NCI-H460 (cell line): ENCODE measurements around the gene MGST1. TPM values are rescaled to one million over a fixed set of nuclear protein-coding genes. Genes with fewer than 3 reads are reported as not detected.

Experiments
- DNase-seq: peaks from one replicate; pipeline ENCODE4 v3.0.0-alpha.2; 2016; ENCODE audit warnings: low read depth; ENCODE audit errors: extremely low read depth
- polyA plus RNA-seq: library from polyadenylated mRNA; depleted of rRNA; stranded (reverse); fragments of >200 nt; gene quantifications from 2 replicates; pipeline ENCODE4 v1.2.3, GENCODE V29; 2014; cell fraction: nucleus; rRNA removed
- total RNA-seq: library from RNA; depleted of rRNA; stranded (reverse); fragments of >200 nt; shearing (Covaris generic); gene quantifications from 2 replicates; pipeline ENCODE4 v1.2.3, GENCODE V29; 2014; rRNA removed

The MGST1 gene, protein sequence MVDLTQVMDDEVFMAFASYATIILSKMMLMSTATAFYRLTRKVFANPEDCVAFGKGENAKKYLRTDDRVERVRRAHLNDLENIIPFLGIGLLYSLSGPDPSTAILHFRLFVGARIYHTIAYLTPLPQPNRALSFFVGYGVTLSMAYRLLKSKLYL
- total RNA-seq: 309 and 386 TPM in 2 replicates
- 312 and 342 TPM in 2 replicates for polyA plus RNA-seq

DNA sequence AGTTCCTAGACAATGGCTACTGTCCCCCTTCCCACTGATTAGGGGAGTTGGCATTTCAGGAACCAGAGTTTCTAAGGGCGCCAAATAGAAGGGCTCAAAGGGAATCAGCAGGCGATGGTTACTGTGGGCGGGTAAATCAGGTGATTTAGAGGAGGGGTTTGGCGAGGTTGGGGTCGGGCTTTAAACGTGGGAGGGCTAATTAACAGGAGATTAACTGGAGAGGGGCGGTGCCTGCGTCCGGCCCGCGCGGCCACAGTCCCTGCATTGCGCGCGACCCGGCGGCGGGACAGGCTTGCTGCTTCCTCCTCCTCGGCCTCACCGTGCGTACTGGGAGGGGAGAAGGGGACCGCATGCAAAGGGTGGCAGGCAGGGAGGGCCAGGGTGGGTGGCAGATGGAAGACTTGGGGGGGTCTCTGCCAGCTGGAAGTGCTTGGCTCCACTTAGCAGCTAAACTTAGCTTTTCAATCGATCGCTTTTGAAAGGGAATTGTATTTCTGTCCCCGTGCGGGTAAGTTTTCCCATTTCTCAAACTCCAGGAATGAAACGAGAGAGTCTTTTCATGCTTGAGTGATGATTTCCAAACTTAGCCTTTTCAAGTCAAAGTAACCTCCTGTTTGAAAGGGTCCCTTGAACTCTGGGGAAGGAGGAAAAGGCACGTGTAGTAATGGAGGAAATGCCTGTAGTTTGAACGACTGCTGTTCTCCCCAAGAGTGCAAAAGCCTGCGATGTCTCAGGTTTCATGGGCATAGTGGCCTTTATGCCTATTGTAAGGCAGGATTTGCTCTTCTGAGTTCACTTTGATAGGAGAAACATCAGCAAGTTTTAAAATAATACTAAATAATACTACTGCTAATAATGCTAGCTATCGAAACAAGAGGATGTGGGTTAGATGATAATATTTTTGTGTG is at the start of gene MGST1:
Gene MGST1 (plus strand): TSS at position 255 of the 908 bp plus-strand sequence. CDS start 6,608 bp downstream, outside the sequence.
- DNase-seq: peak; percentile 70

DNA sequence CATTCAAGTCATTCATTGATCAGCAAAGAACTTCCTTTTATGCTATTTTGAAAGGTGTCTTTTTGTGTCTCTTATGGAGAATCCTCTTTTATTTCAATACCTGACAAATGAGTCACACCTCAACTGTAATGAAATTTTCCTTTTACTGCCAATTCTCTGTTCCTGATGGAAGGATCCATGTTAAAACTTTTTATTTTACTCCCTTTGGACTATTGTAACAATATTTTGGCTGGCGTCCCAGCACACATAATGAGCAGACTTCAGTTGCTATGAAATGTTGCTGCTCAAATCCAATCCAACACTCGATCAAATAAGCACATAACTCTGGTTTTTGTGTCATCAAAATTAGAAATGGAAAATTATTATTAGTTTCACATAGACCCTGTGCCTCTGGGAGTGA is 48.0 kb upstream of the MGST1 start:
- no peak for DNase-seq

DNA sequence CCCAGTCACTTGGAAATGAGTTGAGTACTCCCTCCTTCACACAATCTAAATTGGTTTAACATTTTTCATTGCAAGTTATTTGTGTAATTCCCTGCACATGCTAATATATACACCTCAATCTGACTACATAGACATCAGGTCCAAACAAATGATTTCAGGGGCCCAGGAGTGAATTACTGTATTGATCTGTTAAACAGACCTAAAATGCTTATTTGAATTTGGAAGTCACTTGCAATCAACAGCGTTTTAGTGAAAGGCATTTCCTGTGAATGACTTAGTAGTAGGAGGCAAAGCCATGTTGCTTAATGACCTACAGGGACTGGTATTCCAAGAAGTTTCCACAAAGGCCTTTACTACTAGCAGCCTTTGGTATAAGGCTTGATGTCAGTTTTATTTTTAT is 47.3 kb upstream of the MGST1 start:
- DNase-seq: no peak

DNA sequence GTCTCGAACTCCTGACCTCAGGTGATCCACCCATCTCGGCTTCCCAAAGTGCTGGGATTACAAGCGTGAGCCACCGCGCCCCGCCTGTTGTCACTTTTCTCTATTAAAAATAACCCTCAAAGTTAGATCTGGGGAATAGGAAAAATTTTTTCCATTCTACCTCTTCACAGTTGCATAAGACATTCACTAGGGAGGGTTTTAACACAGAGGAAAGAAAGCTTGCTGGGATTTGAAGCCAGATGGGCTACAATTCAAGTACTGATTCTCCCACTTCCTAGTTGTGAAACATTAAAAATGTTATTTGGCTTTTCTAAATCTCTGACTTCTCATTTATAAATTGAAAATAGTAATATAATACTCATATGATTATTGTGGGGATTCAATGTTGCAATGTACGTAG is 46.7 kb upstream of the MGST1 start:
- DNase-seq: no peak

DNA sequence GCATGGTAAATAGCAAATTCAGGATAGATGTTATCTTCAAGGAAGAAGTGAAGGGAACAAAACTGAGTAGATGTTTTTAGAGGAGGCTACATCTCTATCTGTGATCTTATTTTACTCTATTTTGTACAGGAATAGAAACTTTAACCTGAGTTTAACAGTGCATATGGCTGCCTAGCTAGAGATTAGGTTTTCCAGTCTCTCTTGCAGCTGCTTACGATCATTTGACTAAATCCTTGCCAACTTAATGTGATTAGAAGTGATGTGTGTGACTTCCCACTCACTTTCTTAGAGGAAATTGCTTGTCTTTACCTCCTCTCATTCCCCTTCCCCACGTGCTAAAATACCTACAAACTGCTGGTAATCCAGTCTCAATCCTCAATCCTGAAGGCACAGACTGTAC is 43.5 kb upstream of the MGST1 start:
- no peak for DNase-seq

DNA sequence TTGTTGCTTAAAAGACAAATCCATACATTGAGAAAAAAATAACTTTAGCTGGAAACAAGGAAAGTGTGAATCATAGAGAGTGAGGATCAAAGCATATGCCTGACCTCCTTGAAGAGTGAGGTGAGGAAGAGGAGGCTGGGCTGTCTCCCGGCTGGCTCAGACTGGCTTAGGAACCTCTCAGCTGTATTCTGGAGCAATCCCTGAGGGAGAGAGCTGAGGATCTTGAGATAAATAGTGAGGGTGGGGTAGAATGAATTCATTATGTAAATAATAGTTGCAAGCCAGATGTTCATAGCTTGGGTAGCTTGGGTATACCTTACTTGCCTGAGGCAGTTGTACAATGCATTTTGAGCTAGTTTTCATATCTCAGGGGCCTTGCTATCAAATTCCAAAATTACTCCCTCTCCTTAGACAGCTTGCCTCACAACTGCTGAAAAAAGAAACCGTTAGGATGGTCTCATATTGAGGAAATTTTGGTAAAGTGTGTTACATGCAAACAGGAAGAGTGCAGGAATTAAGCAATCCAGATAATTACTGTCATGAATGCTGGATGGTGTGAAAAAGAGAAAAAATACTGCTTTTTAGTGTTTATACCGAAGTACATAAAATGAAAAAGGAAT is 39.5 kb upstream of the MGST1 start:
- DNase-seq: no peak

DNA sequence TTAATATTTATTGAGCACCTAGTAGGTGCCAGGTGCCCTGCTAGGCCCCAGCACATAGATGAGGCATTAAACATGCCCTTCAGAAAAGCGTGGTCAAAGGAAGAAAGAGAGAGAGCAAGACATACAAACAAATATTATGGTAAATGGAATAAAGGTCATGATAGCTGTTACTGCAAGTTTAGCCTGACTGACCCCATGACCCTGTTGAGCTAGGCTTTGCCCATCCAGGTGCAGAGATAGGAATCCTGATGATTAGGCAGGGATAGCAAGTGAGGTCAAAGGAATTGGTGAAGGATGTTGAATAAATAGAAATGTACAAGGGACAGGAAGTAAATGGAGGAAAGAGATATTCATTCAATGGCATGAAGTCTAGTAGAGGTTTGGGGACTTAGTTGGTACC is 36.5 kb upstream of the MGST1 start:
- no peak for DNase-seq

DNA sequence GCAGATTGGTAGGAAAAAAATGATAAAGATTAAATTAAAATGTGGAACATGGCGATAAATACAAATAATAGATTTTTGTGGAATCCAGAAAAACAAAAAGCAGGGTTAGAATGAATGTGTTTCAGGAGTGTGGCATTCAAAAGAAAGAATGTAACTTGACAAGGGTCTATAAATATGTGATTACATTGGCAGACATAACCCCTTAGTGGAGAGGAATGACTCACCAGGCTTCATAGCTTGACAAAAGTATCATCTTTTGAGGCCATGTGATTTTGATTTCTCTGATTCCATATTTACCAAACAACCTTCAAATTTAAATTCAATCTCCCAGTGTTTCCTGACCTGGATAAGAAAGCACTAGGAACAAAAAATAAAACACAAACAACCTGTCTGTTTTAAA is 24.4 kb upstream of the MGST1 start:
- no peak for DNase-seq

DNA sequence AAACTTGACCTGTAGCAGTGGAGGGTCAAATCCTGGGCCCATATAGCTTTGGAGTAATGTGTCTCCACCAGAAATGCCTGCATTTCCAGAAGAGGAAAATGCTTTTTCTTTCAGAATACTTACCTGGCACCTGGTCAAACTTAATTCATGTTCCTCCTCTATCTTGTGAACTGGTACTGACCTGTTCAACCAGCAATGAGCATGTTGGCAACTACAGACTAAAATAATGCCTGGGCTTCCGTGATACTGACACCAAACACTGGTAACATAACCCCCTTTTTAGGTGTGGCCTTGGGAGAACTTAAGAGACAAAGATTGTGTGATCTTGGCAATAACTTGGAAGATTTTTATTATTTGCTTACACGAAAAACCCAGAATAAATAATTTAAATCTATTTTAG is 23.8 kb upstream of the MGST1 start:
- DNase-seq: no peak

DNA sequence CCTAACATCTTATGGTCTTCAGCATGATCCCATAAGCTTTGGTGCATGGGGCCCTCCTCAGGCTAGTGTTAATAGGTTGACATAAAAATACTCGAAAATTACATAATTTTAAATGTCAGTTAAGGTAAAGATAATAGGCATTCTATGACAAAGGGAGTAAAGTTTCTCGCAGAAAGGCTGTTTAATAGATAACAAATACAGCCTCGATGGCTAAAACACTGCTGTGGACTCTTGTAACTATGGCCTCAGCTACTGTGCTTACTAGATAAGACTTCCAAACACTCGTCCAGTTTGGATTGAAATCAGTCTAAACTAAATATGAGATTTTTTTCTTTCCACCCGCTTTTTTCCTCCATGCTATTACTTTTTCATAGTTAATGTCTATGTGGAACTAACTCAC is 23.2 kb upstream of the MGST1 start:
- DNase-seq: no peak

DNA sequence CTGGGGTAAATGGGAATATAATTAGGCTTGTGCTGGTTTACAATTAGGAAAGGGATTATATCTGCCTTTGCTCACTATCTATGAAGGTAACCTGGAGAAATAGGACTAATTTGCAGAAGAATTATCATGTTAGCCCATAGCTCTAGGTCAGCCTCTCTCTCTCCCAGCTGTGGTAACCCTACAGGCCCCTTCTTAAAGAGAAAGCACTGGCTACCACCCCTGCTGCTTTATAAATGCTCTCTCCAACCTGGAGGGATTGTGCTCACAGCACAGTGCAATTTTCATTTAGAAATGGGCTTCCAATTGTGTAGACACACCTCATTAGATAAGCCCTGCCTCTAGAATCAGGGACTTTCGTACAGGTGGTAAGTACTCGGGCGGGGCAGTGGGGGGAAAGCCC is 22.7 kb upstream of the MGST1 start:
- no peak for DNase-seq

DNA sequence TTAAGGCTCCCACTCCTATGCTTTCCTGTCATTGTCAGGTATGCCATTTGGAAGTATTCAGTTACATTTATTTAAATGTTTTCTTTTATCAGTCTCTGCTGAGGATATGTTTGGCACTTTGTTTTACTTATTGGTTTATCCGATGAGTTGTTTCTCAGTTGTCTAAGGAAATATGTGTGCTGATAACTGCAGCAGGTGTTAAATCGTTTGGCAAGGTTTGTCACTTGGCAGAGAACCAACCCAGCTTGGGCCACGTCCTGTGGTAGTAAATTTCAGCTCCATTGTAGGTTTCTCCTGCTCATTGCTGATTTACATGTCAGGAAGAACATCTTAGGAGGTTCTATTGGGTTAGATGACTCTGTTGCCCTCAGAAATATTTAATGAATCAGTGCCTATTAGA is 22.0 kb upstream of the MGST1 start:
- DNase-seq: no peak

DNA sequence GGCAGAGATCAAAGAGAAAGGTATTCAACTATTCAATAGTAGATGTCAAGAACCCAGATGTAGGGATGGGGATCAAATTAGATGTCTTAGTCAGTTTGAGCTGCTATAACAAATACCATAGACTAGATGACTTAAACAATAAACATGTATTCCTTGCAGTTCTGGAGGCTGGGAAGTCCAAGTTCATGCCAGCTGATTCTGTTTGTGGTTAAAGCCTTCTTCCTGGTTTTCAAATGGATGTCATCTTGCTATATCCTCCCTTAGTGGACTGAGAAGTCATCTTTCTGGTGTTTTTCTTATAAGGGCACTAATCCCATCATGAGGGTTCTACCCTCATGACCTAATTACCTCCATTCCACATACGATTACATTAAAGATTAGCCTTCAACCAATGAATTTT is 19.5 kb upstream of the MGST1 start:
- DNase-seq: no peak

DNA sequence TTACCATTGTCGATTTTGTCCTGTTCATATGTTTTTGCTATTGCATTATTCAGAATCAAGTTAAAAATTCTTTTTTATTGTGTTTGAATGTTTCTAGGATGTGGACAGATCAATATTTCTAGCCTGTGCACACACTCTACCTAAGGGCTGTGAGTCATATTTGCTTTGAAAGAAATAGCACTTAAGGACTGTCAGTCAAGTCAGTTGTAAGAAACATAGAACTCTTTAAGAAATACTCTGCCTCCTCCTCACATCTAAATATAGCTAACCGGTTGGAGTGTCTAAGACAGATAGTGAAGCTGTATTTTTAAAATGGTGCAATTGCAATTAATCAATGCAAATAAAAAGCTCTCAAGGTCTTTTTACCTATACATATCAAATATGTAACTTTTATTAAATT is 17.9 kb upstream of the MGST1 start:
- no peak for DNase-seq

DNA sequence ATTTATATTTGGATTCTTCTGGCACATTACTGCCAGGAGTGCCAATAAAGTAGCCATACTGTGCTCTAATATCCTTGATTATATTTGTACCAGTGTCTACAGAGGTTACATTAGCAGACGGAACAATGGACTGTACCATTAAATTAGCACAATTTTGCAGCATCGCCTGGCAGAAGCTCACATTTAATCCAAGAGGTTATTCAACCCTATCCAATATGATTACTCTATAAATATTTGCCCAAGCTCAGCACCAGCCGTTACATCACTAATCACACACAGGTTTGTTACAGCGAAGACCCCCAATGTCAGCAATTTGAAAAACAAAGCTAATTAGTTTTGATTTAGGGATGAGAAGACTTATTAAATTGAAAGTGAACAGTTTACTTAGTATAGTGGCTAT is 16.9 kb upstream of the MGST1 start:
- DNase-seq: no peak

DNA sequence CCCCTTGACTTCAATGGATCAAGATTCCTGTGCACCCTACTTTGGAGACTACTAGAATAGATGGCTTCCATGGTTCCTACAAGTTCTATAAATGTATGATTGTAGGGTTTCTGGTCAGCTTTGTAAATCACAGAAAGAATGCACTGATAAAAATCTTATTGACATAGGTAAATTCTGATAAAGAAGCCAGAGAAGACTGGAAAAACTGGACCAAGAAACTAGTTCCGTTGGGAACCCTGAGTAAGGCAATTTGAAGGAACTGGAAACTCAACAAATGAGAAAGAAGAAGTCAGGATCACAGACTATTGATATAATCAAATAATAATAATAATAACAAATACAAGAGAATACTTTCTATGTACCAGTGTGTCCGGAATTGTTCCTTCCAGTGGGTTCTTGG is 15.4 kb upstream of the MGST1 start:
- DNase-seq: no peak

DNA sequence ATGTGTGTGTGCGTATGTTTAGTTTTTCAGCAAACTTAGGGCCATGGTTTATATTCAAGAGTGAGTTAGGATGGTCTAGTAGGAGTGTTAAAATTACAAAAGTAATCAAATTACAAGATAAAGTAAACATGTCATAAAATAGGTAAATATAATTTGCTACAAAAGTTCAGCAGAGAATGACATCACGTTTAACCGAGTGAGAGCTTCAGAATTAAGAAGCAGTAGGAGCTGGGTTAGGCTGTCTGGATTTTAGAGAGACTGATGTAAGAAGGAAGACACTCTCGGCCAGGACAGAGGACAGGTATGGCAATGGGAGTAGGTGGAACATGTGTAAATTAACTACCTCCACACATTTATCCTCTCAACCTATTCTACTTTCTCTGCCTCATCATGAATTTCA is 11.6 kb upstream of the MGST1 start:
- no peak for DNase-seq

DNA sequence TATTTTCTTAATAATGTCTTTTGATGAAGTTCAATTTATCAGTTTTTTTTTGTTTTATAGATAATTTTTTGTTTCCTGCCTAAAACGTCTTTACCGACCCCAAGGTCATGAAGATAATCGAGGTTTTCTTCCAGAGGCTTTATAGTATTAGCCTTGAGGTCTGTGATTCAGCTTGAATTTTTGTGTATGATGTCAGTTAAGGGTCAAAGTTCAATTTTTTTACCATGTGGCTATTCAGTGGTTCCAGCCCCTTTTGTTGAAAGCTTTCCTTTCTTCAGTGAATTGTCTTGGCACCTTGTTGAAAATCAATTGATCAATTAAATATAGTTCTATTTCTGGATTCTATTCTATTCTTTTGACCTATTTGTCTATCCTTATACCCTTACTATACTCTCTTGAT is 3.2 kb upstream of the MGST1 start:
- no peak for DNase-seq

DNA sequence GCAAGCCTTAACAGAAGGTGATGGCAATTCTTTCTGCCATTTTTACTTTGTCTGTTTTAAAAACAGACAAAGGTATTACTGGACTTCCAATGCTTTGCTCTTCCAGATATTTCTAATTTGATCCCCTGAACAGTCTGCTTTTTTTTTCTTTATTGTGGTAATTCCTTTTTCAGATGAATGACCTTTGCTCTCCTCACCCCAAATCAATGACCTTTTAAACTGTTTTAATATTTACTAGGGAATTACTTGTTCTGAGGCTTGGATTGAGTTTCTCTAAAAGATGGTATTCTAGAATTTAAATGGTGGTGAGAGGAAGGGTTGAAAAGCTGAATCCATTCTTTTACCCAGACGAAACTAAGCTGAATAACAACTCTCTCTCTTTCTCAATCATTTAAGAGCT is 2.3 kb upstream of the MGST1 start:
- no peak for DNase-seq

DNA sequence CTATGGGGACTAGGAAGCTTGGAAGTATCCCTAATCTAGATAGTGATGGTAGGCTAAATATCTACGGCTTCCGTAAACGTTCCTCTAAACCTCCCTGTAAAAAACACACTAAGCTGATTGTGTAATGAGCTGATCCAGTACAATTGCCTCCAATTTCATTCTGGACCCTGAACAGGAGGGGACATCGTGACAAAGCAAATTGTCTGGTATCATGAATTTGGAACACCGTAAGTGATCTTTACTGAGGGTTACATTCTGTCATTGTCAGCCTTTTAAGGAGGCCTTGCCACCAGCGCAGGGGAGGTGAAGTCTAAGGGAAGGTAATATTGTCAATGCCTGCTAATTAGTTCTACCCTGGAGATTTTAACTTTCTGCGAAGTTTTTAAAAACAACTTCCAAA is 487 bp upstream of the MGST1 start:
- no peak for DNase-seq

DNA sequence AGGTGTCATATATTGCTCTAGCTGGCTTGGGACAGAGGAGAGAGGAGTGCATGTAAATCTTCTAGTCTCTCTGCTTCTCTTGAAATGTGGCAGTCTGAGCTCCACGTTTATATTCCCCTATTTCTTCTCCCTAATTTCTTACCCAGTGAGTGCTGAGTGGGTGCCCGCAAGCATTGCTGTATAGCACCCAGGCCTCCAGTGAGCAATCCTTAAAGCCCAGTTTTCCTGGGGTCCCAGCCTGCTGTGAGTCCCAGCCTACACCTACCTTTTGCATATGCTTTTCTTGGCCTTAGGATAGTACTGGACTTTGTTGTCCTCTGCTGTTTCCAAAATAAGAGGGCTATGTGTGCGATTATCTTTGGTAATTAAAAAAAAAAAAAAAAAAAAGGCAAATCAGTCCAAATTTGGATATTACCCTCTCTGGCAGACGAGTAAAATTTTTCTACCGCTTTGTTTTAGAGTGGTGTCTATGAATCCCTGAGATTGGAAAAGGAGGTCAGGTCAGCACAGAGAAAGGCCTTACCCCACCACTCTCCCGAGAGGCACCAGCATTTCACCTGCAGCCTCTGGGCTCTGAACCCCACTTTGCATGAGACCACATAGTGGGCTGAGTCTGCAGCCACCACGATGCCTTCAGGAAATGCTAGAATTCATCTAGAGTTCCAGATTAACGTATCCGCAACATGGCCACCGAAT is 1.1 kb downstream of the MGST1 start:
- no peak for DNase-seq
